Endothelial cell of umbilical vein (primary cell): ENCODE data around the gene SCIN. TPM values are rescaled to one million over a fixed set of nuclear protein-coding genes. Genes with fewer than 3 reads are reported as not detected.
"Not testable (repeated sequence)": the region's sequence is repeated elsewhere in the genome, so short reads cannot be mapped to it uniquely, and the experiment has no call there.

ENCODE experiments used
- BruUV-seq: library from RNA; stranded (reverse); fragments of 400-500 nt; replicated peaks from 2 replicates; lab custom pipeline; 2021; lab: Mats Ljungman, UMichigan
- CTCF ChIA-PET: fragments of 300-600, 350-600 bp; sonication (Branson Sonifier 250); formaldehyde crosslinking; loops from one replicate; lab custom pipeline; 2021; ENCODE audit warnings: antibody characterized with exemption, inconsistent platforms; lab: Charles Lee
- POLR2A ChIA-PET: fragments of 300-600, 350-600 bp; sonication (Branson Sonifier 250); formaldehyde crosslinking; loops from one replicate; lab custom pipeline; 2021; ENCODE audit warnings: antibody characterized with exemption, inconsistent platforms; lab: Charles Lee
- DNase-seq: peaks from one replicate; pipeline ENCODE4 v3.0.0-alpha.2; 2011; ENCODE audit warnings: low read depth, low spot score
- FAIRE-seq: peaks from 2 replicates; lab custom pipeline; 2011; peaks lifted over from hg19 to GRCh38; lab: Jason Lieb, UNC
- H2AFZ ChIP-seq: 2 replicates; pipeline ENCODE4 v1.6.0; 2012; ENCODE audit warnings: low read depth, low read length, control low read depth, inconsistent platforms
- H3K27ac ChIP-seq: 2 replicates; pipeline ENCODE4 v1.5.1; 2011; ENCODE audit warnings: low read depth, mild to moderate bottlenecking, control low read depth, low read length, moderate library complexity; ENCODE audit not compliant: insufficient read depth
- H3K27me3 ChIP-seq, 2 experiments: 2 replicates each; pipeline versions ENCODE4 v1.6.0 to v1.6.1; 2011; ENCODE audit warnings: low read length in 2 of 2, mixed read lengths in 1 of 2; ENCODE audit not compliant: control insufficient read depth in 2 of 2, insufficient read depth in 2 of 2
- H3K36me3 ChIP-seq, 2 experiments: 2 replicates in 1 of 2; 3 replicates in 1 of 2; pipeline ENCODE4 v1.5.1; 2011; ENCODE audit warnings: low read length in 2 of 2, mild to moderate bottlenecking in 1 of 2, moderate library complexity in 1 of 2; ENCODE audit not compliant: control insufficient read depth in 2 of 2, insufficient read depth in 2 of 2; ENCODE audit errors: extremely low read depth in 1 of 2
- H3K4me1 ChIP-seq: 3 replicates; pipeline ENCODE4 v1.5.1; 2011; ENCODE audit warnings: mild to moderate bottlenecking, low read length; ENCODE audit not compliant: control insufficient read depth, insufficient read depth; ENCODE audit errors: extremely low read depth
- H3K4me2 ChIP-seq: 2 replicates; pipeline ENCODE4 v1.6.1; 2011; ENCODE audit warnings: low read length, control low read depth, mixed read lengths; ENCODE audit not compliant: insufficient read depth
- H3K4me3 ChIP-seq, 3 experiments: fragments of 200-600 bp in 1 of 3; sonication (generic), shearing (Covaris generic) in 1 of 3; replicated peaks in 1 of 3; 2 replicates each; pipeline ENCODE4 v1.5.1; 2011 to 2016; ENCODE audit warnings: control low read depth in 3 of 3, low read length in 3 of 3, mild to moderate bottlenecking in 2 of 3, inconsistent platforms in 1 of 3, low read depth in 1 of 3, moderate library complexity in 1 of 3; ENCODE audit not compliant: insufficient read depth in 1 of 3
- H3K79me2 ChIP-seq: 2 replicates; pipeline ENCODE4 v1.6.0; 2012; ENCODE audit warnings: low read length, inconsistent platforms; ENCODE audit not compliant: control insufficient read depth, insufficient read depth
- H3K9ac ChIP-seq: replicated peaks from 2 replicates; pipeline ENCODE3; 2011; ENCODE audit warnings: low read length, control low read depth; ENCODE audit not compliant: insufficient read depth; ENCODE audit errors: extremely low read depth
- H3K9me1 ChIP-seq: replicated peaks from 3 replicates; pipeline ENCODE4 v1.6.0; 2011; ENCODE audit warnings: mild to moderate bottlenecking, low read length; ENCODE audit not compliant: control insufficient read depth, insufficient read depth; ENCODE audit errors: extremely low read depth
- H3K9me3 ChIP-seq: replicated peaks from 2 replicates; pipeline ENCODE4 v1.5.1; 2012; ENCODE audit warnings: low read length, inconsistent platforms; ENCODE audit not compliant: control insufficient read depth, insufficient read depth
- H4K20me1 ChIP-seq: replicated peaks from 2 replicates; pipeline ENCODE3; 2011; ENCODE audit warnings: mild to moderate bottlenecking, low read length; ENCODE audit not compliant: control insufficient read depth, insufficient read depth; ENCODE audit errors: extremely low read depth
- JUN ChIP-seq: IDR thresholded peaks from 2 replicates; pipeline ENCODE4 v1.6.1; 2011; ENCODE audit warnings: borderline replicate concordance, low read depth; ENCODE audit not compliant: insufficient read length, insufficient read depth
- MYC ChIP-seq: IDR thresholded peaks from one replicate; pipeline ENCODE4 v1.6.1; 2011; ENCODE audit warnings: mild to moderate bottlenecking, low read depth, low read length
- POLR2A ChIP-seq: IDR thresholded peaks from 2 replicates; pipeline ENCODE4 v1.6.1; 2012; ENCODE audit warnings: low read depth, mild to moderate bottlenecking, control low read depth, low read length
- dilution Hi-C: fragments of 300-500 bp; cut with MboI; formaldehyde crosslinking; loops from one replicate; pipeline ENCODE4 v1.15.0; 2019; ENCODE audit warnings: low sequenced_read_pairs; ENCODE audit not compliant: extremely low pct_ligation_motif_present
- intact Hi-C: fragments of 100-400 bp; cut with micrococcal nuclease; formaldehyde crosslinking; loops from one replicate; pipeline ENCODE4 v1.10.0; 2022
- polyA plus RNA-seq, 4 experiments: library from polyadenylated mRNA; depleted of rRNA in 3 of 4; stranded (reverse) in 3 of 4; unstranded in 1 of 4; fragments of >200 nt; gene quantifications; 2 replicates each; pipeline versions ENCODE4 v1.2.1 to v1.2.3, GENCODE V29; 2011 to 2012; ENCODE audit warnings: missing spikeins in 1 of 4
- total RNA-seq: library from RNA; stranded (reverse); gene quantifications from 2 replicates; pipeline ENCODE4 v1.2.3, GENCODE V29; 2021

SCIN gene
- total and polyA plus RNA-seq, 2 donors (not counting 3 experiments of a cell fraction or from before 2014, with no cell fraction given) = 0.07 to 0.69 TPM

DNA sequence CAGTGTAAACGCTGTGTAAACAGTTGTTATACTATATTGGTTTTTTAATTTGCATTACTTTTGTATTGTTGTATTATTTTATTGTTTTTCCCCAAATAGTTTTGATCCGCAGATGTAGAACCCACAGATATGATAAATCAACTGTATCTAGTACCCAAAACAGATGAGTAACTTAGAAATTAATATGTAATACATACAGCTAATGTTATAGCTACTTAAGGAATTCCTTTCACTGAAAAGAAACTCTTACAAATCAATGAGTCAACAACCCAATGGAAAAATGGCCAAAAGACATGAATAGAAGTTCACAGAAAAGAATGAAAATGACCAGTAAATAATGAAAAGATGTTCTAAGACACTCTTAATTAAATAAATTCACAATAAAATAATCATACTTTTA is 84.6 kb downstream of the SCIN start:
- intact Hi-C loops (no loop called here), dilution Hi-C loops (no loop called here)
- Histone ChIP-seq H3K4me2 (no peak overlapping the region), H4K20me1 (no peaks in the 10 kb centered on the region), H3K4me3 (no peak overlapping the region), H3K27me3 (no peaks in the 10 kb centered on the region), H3K4me1 (no peaks in the 10 kb centered on the region), H3K79me2 (no peaks in the 10 kb centered on the region), H3K27ac (no peak overlapping the region), H2AFZ (no peak overlapping the region), H3K36me3 (no peaks in the 10 kb centered on the region), H3K9me1 (no peaks in the 10 kb centered on the region), H3K9me3 (no peaks in the 10 kb centered on the region), H3K9ac (no peak overlapping the region)
- POLR2A ChIA-PET = no interaction called here
- CTCF ChIA-PET = no interaction called here
- TF ChIP-seq JUN (no peak), POLR2A (no peak), MYC (no peak)
- DNase-seq (no peak), FAIRE-seq (no peak)
- no TSS peak for BruUV-seq

GRCh38 chr7:12660423-12660822 is 89.9 kb downstream of the SCIN start:
- not testable (repeated sequence) for H3K27ac ChIP-seq, FAIRE-seq, H3K4me2 ChIP-seq

GRCh38 chr7:12660986-12661385 is 90.5 kb downstream of the SCIN start:
- H2AFZ ChIP-seq, FAIRE-seq, intact Hi-C loops, H3K27me3 ChIP-seq, dilution Hi-C loops, H3K36me3 ChIP-seq, H3K79me2 ChIP-seq, H3K4me3 ChIP-seq, H3K27ac ChIP-seq, BruUV-seq, H3K9me1 ChIP-seq, H3K4me2 ChIP-seq, H4K20me1 ChIP-seq, CTCF ChIA-PET, H3K4me1 ChIP-seq, DNase-seq, H3K9me3 ChIP-seq, POLR2A ChIA-PET, H3K9ac ChIP-seq: not testable (repeated sequence)

More at GRCh38 chr7:12660423-12660822, 89.9 kb downstream of the SCIN start:
- H3K9me1 ChIP-seq, intact Hi-C loops, CTCF ChIA-PET, H3K4me3 ChIP-seq, H3K9ac ChIP-seq, dilution Hi-C loops, H3K79me2 ChIP-seq, H3K4me1 ChIP-seq, H3K9me3 ChIP-seq, H2AFZ ChIP-seq, POLR2A ChIA-PET, BruUV-seq, DNase-seq, H3K36me3 ChIP-seq, H3K27me3 ChIP-seq, H4K20me1 ChIP-seq: not testable (repeated sequence)
